ENCODE results near the gene MSMP. TPM values are rescaled to one million over a fixed set of nuclear protein-coding genes. Genes with fewer than 3 reads are reported as not detected.
A peak's percentile ranks its signal among the peaks of the same experiment; 100 is the strongest.

The MSMP gene
- total RNA-seq, 1 donor from 2014 or later: not detected

- DNase-seq (no peak), ATAC-seq (ENCODE audit: poor library complexity) (no peak)
- intact Hi-C loops (cut with DNase I): no loop called here
These were observed 23.6 kb downstream of the MSMP start for GRCh38 chr9:35730486-35730854.

- intact Hi-C loops (cut with DNase I): loop anchor here (5.0 kb wide), 2 partner anchors 38 to 68 kb away; no protein-coding TSS in a partner anchor
- DNase-seq: peak; percentile 80
- ATAC-seq (ENCODE audit: poor library complexity): no peak
These were observed 24.2 kb downstream of the MSMP start for GRCh38 chr9:35729700-35730485.

GRCh38 chr9:35729101-35729500 is 25.0 kb downstream of the MSMP start:
- intact Hi-C loops (cut with DNase I): loop anchor here (5.0 kb wide), 2 partner anchors 37 to 67 kb away; no protein-coding TSS in a partner anchor
- DNase-seq (no peak), ATAC-seq (ENCODE audit: poor library complexity) (no peak)

- DNase-seq (peak; percentile 85), ATAC-seq (ENCODE audit: poor library complexity) (peak; percentile 47)
- intact Hi-C loops (cut with DNase I): loop anchor here (5.0 kb wide), 2 partner anchors 36 to 66 kb away; no protein-coding TSS in a partner anchor
These were observed 25.8 kb downstream of the MSMP start for GRCh38 chr9:35728041-35728971.

- DNase-seq: no peak
- no peak for ATAC-seq (ENCODE audit: poor library complexity)
- intact Hi-C loops (cut with DNase I): loop anchor here (5.0 kb wide), 2 partner anchors 35 to 65 kb away; no protein-coding TSS in a partner anchor
These were observed 26.4 kb downstream of the MSMP start for GRCh38 chr9:35727676-35728040.

GRCh38 chr9:35726931-35727330 is 27.1 kb downstream of the MSMP start:
- ATAC-seq (ENCODE audit: poor library complexity) (peak; percentile 62), DNase-seq (peak; percentile 63)
- intact Hi-C loops (cut with DNase I): loop anchor here (5.0 kb wide), 2 partner anchors 35 to 65 kb away; no protein-coding TSS in a partner anchor

GRCh38 chr9:35725362-35725761 is 28.7 kb downstream of the MSMP start:
- intact Hi-C loops (cut with DNase I): loop anchor here (5.0 kb wide), 2 partner anchors 33 to 63 kb away; no protein-coding TSS in a partner anchor
- DNase-seq: no peak

GRCh38 chr9:35723908-35724307 is 30.2 kb downstream of the MSMP start:
- ATAC-seq (ENCODE audit: poor library complexity): no peak
- intact Hi-C loops (cut with DNase I): no loop called here
- no peak for DNase-seq

More at GRCh38 chr9:35725362-35725761, 28.7 kb downstream of the MSMP start:
- ATAC-seq (ENCODE audit: poor library complexity): no peak

GRCh38 chr9:35723426-35723825 is 30.6 kb downstream of the MSMP start:
- intact Hi-C loops (cut with DNase I): no loop called here
- no peak for ATAC-seq (ENCODE audit: poor library complexity)
- DNase-seq: no peak

- ATAC-seq (ENCODE audit: poor library complexity) (no peak), DNase-seq (no peak)
- intact Hi-C loops (cut with DNase I): no loop called here
These were observed 34.5 kb downstream of the MSMP start for GRCh38 chr9:35719546-35719945.

- ATAC-seq (ENCODE audit: poor library complexity) (no peak), DNase-seq (no peak)
- intact Hi-C loops (cut with DNase I): no loop called here
These were observed 35.2 kb downstream of the MSMP start for GRCh38 chr9:35718721-35719511.

GRCh38 chr9:35717132-35717870 is 36.8 kb downstream of the MSMP start:
- intact Hi-C loops (cut with DNase I): no loop called here
- ATAC-seq (ENCODE audit: poor library complexity): no peak
- DNase-seq: no peak

GRCh38 chr9:35716230-35716629 is 37.8 kb downstream of the MSMP start:
- DNase-seq (no peak), ATAC-seq (ENCODE audit: poor library complexity) (no peak)
- intact Hi-C loops (cut with DNase I): no loop called here

- ATAC-seq (ENCODE audit: poor library complexity) (no peak), DNase-seq (no peak)
- intact Hi-C loops (cut with DNase I): no loop called here
These were observed 39.4 kb downstream of the MSMP start for GRCh38 chr9:35714579-35715252.

GRCh38 chr9:35714123-35714522 is 40.0 kb downstream of the MSMP start:
- intact Hi-C loops (cut with DNase I): no loop called here
- ATAC-seq (ENCODE audit: poor library complexity) (no peak), DNase-seq (no peak)

- intact Hi-C loops (cut with DNase I): no loop called here
- ATAC-seq (ENCODE audit: poor library complexity): no peak
- DNase-seq: no peak
These were observed 40.5 kb downstream of the MSMP start for GRCh38 chr9:35713578-35713977.

GRCh38 chr9:35712762-35713400 is 41.2 kb downstream of the MSMP start:
- DNase-seq (no peak), ATAC-seq (ENCODE audit: poor library complexity) (no peak)
- intact Hi-C loops (cut with DNase I): no loop called here

Measured in Right ventricle myocardium superior (tissue), 1 donor.